CD4-positive, alpha-beta T cell treated with Interleukin-6 at 100 ng/mL for 8 hours (primary cell): ENCODE data around the gene UFD1.

ENCODE experiments used
- DNase-seq: peaks from one replicate; pipeline ENCODE4 v3.0.0-alpha.2; 2020; ENCODE audit warnings: mixed read lengths, low spot score

UFD1 gene

GRCh38 chr22:19424186-19424500, 54.9 kb downstream of the UFD1 start:
- no peak for DNase-seq

GRCh38 chr22:19422440-19423301, 56.3 kb downstream of the UFD1 start:
- DNase-seq: no peak

DNA sequence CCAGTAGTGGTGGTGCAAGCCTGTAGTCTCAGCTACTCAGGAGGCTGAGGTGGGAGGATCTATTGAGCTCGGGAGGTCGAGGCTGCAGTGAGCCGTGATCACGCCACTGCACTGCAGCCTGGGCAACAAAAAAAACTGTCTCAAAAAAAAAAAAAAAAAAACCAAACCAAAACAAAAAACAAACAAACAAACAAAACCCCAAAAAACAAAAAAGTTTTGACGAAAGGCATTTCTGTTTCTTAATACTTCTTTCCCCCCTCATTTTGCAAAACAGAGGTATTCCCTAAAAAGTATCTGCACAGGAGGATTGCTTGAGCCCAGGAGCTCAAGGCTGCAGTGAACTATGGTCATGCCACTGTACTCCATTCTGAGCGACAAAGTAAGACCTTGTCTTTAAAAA, 58.7 kb downstream of the UFD1 start:
- no peak for DNase-seq

DNA sequence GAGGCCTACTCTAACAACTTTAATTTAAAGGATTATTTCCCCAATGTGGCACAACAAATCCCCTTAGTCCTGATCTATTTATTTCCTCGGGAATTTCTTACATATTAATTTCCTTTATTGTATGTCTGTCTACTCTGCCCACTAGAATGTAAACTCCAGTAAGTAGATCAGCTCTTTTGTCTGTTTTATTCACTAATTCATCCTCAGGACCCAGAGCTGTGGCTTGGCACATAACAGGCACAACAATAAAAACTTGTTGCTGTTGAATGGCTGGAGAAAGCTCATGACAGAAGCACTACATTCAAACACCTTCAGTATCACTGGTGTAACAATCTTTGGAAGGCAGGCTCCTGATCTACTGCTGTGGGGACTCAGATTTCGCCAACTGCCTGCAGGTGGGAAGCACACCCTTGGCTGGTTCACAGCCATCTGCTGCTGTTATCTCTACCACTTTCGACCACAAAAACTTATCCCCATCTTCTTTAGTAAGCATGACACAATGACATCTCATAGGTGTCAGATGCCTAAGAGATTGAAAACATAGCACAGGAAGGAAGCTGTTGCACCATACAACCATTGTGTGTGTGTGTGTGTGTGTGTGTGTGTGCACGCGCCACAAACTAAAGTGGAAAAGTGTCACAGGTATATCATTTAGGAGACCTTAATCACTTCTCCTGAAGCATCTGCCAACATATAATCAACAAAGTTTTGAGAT, 59.4 kb downstream of the UFD1 start:
- DNase-seq: peak; percentile 47

DNA sequence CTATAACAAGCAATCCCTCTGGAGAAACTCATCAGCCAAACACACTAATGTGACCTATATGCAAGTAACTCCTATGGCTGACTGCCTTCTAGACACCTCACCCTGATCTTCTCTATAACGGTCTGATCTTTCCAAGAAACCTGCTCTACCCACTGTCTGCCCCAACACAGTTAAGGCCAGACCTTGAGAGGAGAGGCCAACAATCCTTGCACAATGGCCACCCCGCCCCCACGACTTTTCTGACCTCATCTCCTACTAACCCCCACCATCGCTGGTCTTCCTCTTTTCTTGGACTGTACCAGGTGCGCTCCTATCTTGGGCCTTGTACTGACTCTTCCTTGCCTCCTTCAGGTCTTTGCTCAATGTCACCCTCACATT, 59.9 kb downstream of the UFD1 start:
- DNase-seq: no peak

DNA sequence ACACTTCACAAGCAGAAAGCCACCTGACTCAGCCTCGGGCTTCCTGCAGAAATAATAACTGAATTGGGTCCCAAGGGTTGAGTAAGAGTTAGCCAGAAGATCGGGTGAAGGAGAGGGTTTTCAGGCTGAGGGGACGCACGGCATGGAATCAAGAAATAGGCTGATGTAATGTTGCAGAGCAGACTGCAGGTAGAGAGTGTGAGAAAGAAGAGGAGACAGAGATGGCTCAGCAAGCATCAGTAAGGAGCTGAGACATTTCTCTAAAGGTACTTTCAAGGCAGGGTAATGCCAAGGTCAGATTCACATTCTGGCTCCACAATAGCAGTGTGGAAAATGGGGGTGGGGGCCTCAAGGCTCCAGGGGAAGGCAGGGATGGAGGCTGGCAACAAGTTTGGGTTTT, 66.1 kb downstream of the UFD1 start:
- no peak for DNase-seq

GRCh38 chr22:19412478-19412877, 66.5 kb downstream of the UFD1 start:
- DNase-seq: no peak

GRCh38 chr22:19411690-19412045, 67.3 kb downstream of the UFD1 start:
- DNase-seq: no peak

DNA sequence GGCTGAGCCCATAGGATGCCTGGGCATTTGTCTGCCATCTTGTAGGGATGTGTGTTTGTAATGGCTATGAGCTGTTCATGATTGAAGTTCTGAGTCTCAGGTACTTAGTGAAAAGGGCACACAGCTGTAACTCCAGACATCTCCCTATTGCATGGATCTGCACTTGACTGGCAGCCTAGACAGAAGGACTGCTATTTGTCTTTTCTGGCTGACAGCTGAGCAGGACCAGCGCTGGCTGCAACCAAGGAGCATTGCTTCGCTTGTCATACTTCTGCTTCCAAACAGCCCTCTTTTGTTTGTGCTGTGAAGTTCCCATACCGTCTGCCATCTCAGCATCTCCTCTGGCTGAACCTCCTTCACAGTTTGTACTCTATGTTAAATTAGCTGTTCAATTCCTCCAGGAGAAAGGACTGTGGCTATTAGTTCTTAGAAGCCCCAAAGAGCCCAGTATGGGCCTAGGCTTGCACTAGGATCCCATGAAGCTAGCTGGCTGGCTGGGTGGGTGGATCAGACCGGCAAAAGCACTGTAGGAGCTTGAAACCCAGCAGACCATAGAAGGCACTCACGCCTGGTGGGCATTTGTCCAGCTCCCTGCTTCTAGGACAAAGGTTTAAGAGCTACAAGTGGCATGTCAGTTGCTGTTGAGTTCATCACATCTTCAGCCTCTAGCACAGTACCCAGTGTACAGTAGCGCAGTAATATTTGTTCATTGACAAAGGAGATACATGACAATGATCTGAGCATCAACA, 67.9 kb downstream of the UFD1 start:
- DNase-seq: no peak

GRCh38 chr22:19407649-19408606, 71.1 kb downstream of the UFD1 start:
- no peak for DNase-seq

GRCh38 chr22:19406846-19407245, 72.1 kb downstream of the UFD1 start:
- DNase-seq: no peak

DNA sequence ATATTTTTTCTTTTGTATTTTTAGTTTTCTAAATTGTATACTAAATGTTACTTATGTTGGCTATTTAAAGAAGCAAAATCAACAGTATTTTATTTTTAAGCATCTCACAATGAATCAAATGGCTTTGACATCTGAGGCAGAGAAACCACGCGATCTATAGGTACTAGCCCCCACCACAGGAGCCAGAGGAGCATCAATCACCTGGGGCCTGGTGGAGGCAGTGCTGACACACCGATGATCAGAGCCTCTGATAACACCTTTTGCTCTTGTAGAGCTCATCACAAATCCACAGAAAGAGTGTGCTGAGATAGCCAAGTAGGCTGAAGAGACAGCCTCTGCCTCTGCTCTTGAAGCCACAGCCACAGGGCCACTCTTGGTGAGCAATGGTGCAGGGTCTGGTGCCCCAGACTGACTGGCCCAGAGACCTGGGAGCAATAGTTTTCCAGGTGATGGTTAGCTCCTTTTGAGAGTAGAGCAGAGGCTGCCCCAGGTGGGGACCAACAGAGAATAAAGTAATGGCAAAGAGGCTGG, 72.6 kb downstream of the UFD1 start:
- no peak for DNase-seq

- DNase-seq: no peak
These were observed 73.3 kb downstream of the UFD1 start for GRCh38 chr22:19405652-19406051.

- DNase-seq: no peak
These were observed 73.9 kb downstream of the UFD1 start for GRCh38 chr22:19405133-19405532.

- DNase-seq: no peak
These were observed 74.3 kb downstream of the UFD1 start for GRCh38 chr22:19404676-19405075.

GRCh38 chr22:19402642-19403191, 76.3 kb downstream of the UFD1 start:
- no peak for DNase-seq

DNA sequence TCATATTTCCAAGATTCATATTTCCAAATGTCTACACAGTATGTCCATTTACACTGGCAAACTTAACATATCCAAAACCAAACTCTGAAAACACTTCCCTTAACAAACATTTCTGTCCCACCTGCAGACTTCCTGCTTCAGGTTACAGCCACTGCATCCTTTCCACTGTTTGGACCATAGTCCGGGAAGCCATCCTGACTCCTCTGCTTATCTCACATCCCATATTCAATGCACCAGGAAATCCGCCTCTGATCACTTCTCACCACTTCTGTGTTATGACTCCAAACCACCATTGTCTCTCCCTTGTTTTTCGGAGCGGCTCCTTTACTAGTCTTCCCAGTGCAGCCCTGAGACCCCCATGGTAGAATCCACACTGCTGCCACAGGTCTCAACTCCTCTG, 77.5 kb downstream of the UFD1 start:
- DNase-seq: no peak

- no peak for DNase-seq
These were observed 78.1 kb downstream of the UFD1 start for GRCh38 chr22:19400881-19401280.
